AG09309 (cell line): ENCODE measurements around the gene IFNL2.

Source experiments
- DNase-seq: peaks from one replicate; pipeline ENCODE4 v3.0.0-alpha.2; 2010; ENCODE audit warnings: low read depth
- H3K4me3 ChIP-seq: 2 replicates; pipeline ENCODE4 v1.5.1; 2011; ENCODE audit warnings: mild to moderate bottlenecking, low read depth, low read length, moderate library complexity; ENCODE audit not compliant: control insufficient read depth
- TF ChIP-seq, protein P1 (sequence below): IDR thresholded peaks from 2 replicates; pipeline ENCODE4 v1.5.1; 2011; ENCODE audit warnings: mild to moderate bottlenecking, low read depth, low read length, inconsistent platforms; ENCODE audit not compliant: insufficient read depth, control insufficient read depth; ENCODE audit errors: missing control alignments

Gene IFNL2

DNA sequence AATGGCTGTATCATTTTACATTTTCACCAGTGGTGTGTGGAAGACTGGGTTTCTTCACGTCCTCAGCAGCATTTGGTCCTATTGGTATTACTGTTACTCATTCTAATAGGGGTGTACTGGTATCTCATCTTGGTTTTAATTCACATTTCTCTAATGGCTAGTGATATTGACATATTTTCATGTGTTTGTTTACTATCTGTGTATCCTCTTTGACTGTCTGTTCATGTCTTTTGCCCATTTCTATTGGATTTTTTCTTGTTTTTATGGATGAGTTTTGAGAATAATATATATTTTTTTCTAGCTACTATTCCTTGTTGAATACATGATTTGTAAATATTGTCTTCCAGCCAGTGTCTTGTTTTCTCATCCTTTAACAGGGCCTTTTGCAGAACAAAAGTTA lies 13.8 kb downstream of the IFNL2 start:
- TF ChIP-seq, protein P1, sequence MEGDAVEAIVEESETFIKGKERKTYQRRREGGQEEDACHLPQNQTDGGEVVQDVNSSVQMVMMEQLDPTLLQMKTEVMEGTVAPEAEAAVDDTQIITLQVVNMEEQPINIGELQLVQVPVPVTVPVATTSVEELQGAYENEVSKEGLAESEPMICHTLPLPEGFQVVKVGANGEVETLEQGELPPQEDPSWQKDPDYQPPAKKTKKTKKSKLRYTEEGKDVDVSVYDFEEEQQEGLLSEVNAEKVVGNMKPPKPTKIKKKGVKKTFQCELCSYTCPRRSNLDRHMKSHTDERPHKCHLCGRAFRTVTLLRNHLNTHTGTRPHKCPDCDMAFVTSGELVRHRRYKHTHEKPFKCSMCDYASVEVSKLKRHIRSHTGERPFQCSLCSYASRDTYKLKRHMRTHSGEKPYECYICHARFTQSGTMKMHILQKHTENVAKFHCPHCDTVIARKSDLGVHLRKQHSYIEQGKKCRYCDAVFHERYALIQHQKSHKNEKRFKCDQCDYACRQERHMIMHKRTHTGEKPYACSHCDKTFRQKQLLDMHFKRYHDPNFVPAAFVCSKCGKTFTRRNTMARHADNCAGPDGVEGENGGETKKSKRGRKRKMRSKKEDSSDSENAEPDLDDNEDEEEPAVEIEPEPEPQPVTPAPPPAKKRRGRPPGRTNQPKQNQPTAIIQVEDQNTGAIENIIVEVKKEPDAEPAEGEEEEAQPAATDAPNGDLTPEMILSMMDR = no peak
- H3K4me3 ChIP-seq = no peak overlapping the region
- DNase-seq = no peak

DNA sequence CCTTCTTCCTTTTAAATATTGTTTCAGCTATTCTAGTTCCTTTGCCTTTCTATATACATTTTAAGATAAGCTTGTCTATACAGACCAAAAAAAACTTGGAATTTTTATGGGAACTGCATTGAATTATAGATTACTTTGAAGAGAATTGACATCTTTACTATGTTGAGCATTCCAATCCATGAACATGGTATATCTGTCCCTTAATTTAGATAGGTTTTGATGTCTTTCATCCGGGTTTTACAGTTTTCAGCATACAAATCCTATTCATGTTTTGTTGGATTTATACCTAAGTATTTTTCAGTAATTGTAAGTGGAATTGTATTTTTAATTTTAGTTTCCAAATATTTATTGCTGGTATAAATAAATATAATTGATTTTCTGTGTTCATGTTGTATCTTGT lies 15.8 kb downstream of the IFNL2 start:
- DNase-seq = no peak
- TF ChIP-seq, protein P1 = no peak
- H3K4me3 ChIP-seq = no peak overlapping the region

DNA sequence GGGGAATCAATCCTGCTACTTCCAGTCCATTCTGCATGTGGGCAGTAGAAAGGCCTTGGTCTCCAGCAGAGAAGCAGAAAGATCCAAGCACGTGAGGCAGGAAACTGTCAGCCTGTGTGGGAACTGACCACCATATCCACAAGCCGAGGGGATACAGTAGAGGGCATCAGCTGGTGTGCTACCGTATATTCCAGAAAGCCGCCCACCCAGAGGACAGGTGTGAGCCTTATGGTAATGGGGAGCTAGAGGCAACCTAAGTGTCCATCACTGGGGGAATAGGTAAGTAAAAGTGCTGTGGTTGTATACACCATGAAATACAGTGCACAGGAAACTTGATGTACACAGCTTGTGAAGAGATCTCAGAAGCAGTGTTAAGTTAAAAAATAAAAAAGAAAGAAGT lies 25.2 kb downstream of the IFNL2 start:
- TF ChIP-seq, protein P1 = no peak
- H3K4me3 ChIP-seq = no peak overlapping the region
- DNase-seq = no peak

DNA sequence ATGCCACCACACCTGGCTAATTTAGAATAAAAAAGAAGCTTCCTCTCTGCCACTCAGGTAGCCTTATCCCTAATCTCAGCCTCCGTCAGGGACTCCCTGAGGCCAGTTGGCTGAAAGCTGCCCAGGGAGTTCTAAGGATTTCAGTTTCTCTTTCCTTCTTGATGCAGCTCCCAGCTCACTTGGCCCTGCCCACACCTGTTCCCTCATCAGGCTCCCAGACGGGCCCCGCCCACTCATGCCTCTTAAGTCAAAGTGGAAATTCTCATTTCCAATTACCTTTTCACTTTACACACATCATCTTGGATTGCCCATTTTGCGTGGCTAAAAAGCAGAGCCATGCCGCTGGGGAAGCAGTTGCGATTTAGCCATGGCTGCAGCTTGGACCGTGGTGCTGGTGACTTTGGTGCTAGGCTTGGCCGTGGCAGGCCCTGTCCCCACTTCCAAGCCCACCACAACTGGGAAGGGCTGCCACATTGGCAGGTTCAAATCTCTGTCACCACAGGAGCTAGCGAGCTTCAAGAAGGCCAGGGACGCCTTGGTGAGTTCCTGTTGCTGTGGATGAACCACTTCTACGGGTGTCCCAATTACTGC lies 28.0 kb downstream of the IFNL2 start, which contains the start of gene IFNL1:
IFNL1 (plus strand) TSS at position 353 of the 591 bp plus-strand sequence; CDS start at position 368, 15 bp downstream.
- H3K4me3 ChIP-seq = no peak within 1 kb of the TSS
- TF ChIP-seq, protein P1 = no peak
- no peak for DNase-seq

DNA sequence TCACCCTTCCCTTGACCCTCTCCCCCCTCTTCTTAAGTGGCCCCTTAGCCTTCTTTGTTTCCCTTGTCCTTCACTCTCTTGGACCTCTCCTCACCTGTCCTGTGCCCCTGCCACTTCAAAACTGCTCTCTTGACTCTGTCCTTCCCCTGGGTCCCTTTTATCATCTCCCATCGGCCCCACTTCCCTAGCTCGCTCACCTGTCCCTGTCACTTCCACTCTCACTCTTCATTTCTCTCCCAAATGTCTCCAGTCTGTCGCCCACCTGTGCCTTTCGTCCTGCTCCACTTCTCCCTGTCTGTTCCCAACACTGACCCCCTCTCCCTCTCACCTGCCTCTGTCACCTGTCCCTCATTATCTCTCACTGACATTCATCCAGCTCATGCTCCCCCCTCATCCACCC lies 28.7 kb downstream of the IFNL2 start:
- TF ChIP-seq, protein P1 = no peak
- H3K4me3 ChIP-seq = no peak overlapping the region
- no peak for DNase-seq

DNA sequence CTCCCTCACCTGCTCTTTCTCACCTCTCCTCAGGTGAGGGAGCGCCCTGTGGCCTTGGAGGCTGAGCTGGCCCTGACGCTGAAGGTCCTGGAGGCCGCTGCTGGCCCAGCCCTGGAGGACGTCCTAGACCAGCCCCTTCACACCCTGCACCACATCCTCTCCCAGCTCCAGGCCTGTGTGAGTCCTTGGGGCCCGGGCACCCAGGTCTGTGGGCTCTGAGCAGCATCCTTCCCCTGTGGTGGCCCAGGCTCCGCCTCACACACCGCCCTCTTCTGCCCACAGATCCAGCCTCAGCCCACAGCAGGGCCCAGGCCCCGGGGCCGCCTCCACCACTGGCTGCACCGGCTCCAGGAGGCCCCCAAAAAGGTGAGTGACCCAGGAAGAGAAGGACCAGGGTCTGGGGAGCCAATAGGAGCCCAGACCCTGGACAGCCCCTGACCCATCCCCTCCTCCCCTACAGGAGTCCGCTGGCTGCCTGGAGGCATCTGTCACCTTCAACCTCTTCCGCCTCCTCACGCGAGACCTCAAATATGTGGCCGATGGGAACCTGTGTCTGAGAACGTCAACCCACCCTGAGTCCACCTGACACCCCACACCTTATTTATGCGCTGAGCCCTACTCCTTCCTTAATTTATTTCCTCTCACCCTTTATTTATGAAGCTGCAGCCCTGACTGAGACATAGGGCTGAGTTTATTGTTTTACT lies 29.9 kb downstream of the IFNL2 start:
- TF ChIP-seq, protein P1 = no peak
- no peak for DNase-seq
- no peak overlapping the region for H3K4me3 ChIP-seq

DNA sequence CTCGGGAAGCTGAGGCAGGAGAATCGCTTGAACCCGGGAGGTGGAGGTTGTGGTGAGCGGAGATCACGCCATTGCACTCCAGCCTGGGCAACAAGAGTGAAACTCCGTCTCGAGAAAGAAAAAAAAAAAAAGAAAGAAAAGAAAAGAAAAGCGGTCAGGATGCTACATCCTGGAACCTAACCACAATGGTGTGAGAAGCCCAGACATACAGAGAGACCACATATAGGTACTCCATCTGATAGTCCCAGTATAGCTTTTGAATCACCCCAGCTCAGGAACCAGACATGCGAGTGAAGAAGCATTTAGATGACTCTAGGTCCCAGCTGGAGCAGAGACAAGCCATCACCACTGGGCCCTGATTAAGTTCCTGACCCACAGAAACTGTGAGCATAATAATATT lies 31.2 kb downstream of the IFNL2 start:
- TF ChIP-seq, protein P1 = no peak
- no peak for DNase-seq

More for the DNA sequence above, 31.2 kb downstream of the IFNL2 start:
- no peak overlapping the region for H3K4me3 ChIP-seq
